Fibroblast of lung (primary cell): ENCODE data around the gene DGCR8. TPM values are rescaled to one million over a fixed set of nuclear protein-coding genes. Genes with fewer than 3 reads are reported as not detected.

Experiments used
- DNase-seq, 2 donors: peaks; one replicate each; pipeline versions ENCODE4 v3.0.0 to v3.0.0-alpha.2; 2010; ENCODE audit warnings: low read depth in 2 of 2
- H2AFZ ChIP-seq: 2 replicates; pipeline ENCODE4 v1.5.1; 2012; ENCODE audit warnings: low read length, control low read depth, inconsistent platforms
- H3K27ac ChIP-seq: 2 replicates; pipeline ENCODE4 v1.5.1; 2011; ENCODE audit warnings: low read length, control low read depth; ENCODE audit not compliant: insufficient read depth
- H3K27me3 ChIP-seq: 2 replicates; pipeline ENCODE4 v1.5.1; 2011; ENCODE audit warnings: mild to moderate bottlenecking, low read length; ENCODE audit not compliant: control insufficient read depth, insufficient read depth
- H3K36me3 ChIP-seq: 2 replicates; pipeline ENCODE4 v1.5.1; 2011; ENCODE audit warnings: low read length; ENCODE audit not compliant: control insufficient read depth, insufficient read depth
- H3K4me1 ChIP-seq: 2 replicates; pipeline ENCODE4 v1.5.1; 2011; ENCODE audit warnings: low read length; ENCODE audit not compliant: control insufficient read depth, insufficient read depth; ENCODE audit errors: extremely low read depth
- H3K4me2 ChIP-seq: 2 replicates; pipeline ENCODE4 v1.5.1; 2011; ENCODE audit warnings: low read length, control low read depth; ENCODE audit not compliant: insufficient read depth; ENCODE audit errors: extremely low read depth
- H3K4me3 ChIP-seq, 4 experiments: fragments of 200-600 bp in 1 of 4; sonication (generic) in 1 of 4; replicated peaks in 1 of 4; 2 replicates each; pipeline ENCODE4 v1.5.1; 2011 to 2016; ENCODE audit warnings: low read length in 4 of 4, low read depth in 3 of 4, mild to moderate bottlenecking in 3 of 4, control low read depth in 2 of 4, inconsistent platforms in 1 of 4, mixed read lengths in 1 of 4; ENCODE audit not compliant: insufficient read depth in 1 of 4; ENCODE audit errors: control extremely low read depth in 1 of 4
- H3K79me2 ChIP-seq: 2 replicates; pipeline ENCODE4 v1.5.1; 2012; ENCODE audit warnings: mild to moderate bottlenecking, low read length, inconsistent platforms; ENCODE audit not compliant: control insufficient read depth, insufficient read depth
- H3K9ac ChIP-seq: 2 replicates; pipeline ENCODE4 v1.5.1; 2011; ENCODE audit warnings: mild to moderate bottlenecking, low read length, control low read depth; ENCODE audit not compliant: insufficient read depth
- H3K9me3 ChIP-seq: 2 replicates; pipeline ENCODE4 v1.5.1; 2012; ENCODE audit warnings: low read depth, low read length; ENCODE audit not compliant: control insufficient read depth, insufficient read depth
- H4K20me1 ChIP-seq: 2 replicates; pipeline ENCODE4 v1.5.1; 2011; ENCODE audit warnings: low read length; ENCODE audit not compliant: control insufficient read depth, insufficient read depth; ENCODE audit errors: extremely low read depth
- EZH2 ChIP-seq: IDR thresholded peaks from 2 replicates; pipeline ENCODE4 v1.5.1; 2012; ENCODE audit warnings: low read length, control low read depth, mild to moderate bottlenecking; ENCODE audit errors: missing control alignments
- polyA plus RNA-seq, 2 donors: library from polyadenylated mRNA; depleted of rRNA in 1 of 2; stranded (reverse) in 1 of 2; unstranded in 1 of 2; fragments of >200 nt; gene quantifications; 2 replicates each; pipeline ENCODE4 v1.2.1, GENCODE V29; 2011 to 2012; ENCODE audit warnings: missing spikeins in 1 of 2
- total RNA-seq: library from RNA; depleted of rRNA; stranded (reverse); fragments of >200 nt; gene quantifications from 2 replicates; pipeline ENCODE4 v1.2.1, GENCODE V29; 2014
- TF ChIP-seq, protein P1 (sequence below), 2 donors: IDR thresholded peaks in 1 of 2; conservative IDR thresholded peaks in 1 of 2; 1 replicate in 1 of 2; 2 replicates in 1 of 2; pipeline ENCODE4 v1.5.1; 2011 to 2012; ENCODE audit warnings: low read length in 2 of 2, control low read depth in 1 of 2, inconsistent platforms in 1 of 2, low read depth in 1 of 2, mild to moderate bottlenecking in 1 of 2

The DGCR8 gene
- total and polyA plus RNA-seq, 2 donors (not counting 1 experiment from before 2014, with no cell fraction given), result 18.8 to 21.3 TPM

DNA sequence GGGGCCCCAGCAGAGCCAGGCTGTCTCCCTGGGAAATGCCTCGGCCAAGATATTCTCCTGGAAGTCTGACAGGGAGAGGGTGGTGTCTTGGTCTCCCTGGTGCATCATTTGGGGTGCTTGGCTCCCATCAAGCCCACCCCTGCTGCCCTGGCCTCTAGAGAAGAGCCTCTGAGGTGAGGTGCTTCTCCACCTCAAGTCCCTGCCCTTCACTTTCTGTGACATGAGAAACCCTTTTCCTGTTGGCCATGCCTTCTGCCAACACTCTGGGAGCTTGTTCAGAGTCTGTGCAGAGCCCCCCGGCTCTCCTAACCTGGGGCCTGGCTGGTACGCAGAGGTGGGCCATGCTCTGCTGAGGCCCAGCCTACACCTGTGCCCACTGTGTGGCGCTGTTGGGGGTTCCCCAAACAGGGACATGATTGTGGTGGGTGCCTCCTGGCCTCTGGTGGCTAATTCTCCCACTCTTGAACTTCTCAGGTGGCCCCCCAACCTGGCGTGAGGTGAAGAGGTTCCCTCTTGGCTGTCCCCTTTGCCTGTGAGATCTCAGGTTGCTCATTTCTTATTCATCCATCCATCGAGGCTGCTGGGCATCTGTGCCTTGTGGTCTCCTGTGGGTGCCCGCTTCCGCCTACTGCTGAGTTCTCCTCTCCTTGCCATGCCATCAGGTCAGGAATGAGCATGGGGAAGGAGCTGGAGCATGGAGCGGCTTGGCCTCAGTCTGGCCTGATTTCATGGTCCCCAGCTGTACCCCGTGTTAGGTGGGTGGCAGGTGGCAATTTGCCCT is 19.2 kb upstream of the DGCR8 start:
- H3K36me3 ChIP-seq, result peaks cover 8% of the 10 kb centered on the region
- H3K27ac ChIP-seq, result no peak overlapping the region
- DNase-seq, result no peak
- no peak overlapping the region for H3K4me2 ChIP-seq
- no peaks in the 10 kb centered on the region for H4K20me1 ChIP-seq
- no peaks in the 10 kb centered on the region for H3K9me3 ChIP-seq
- H3K4me3 ChIP-seq, result no peak overlapping the region
- no peak overlapping the region for H3K9ac ChIP-seq
- no peak overlapping the region for H2AFZ ChIP-seq
- TF ChIP-seq, protein P1, sequence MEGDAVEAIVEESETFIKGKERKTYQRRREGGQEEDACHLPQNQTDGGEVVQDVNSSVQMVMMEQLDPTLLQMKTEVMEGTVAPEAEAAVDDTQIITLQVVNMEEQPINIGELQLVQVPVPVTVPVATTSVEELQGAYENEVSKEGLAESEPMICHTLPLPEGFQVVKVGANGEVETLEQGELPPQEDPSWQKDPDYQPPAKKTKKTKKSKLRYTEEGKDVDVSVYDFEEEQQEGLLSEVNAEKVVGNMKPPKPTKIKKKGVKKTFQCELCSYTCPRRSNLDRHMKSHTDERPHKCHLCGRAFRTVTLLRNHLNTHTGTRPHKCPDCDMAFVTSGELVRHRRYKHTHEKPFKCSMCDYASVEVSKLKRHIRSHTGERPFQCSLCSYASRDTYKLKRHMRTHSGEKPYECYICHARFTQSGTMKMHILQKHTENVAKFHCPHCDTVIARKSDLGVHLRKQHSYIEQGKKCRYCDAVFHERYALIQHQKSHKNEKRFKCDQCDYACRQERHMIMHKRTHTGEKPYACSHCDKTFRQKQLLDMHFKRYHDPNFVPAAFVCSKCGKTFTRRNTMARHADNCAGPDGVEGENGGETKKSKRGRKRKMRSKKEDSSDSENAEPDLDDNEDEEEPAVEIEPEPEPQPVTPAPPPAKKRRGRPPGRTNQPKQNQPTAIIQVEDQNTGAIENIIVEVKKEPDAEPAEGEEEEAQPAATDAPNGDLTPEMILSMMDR (conservative IDR thresholded peaks at IDR 0.05 in 1 of 2, IDR thresholded peaks at IDR 0.05 in 1 of 2; ENCODE audit: low read depth in 1 of 2, low read length in 2 of 2), result no peak
- TF ChIP-seq EZH2, result no peak
- H3K4me1 ChIP-seq, result no peaks in the 10 kb centered on the region
- H3K79me2 ChIP-seq, result no peaks in the 10 kb centered on the region
- no peaks in the 10 kb centered on the region for H3K27me3 ChIP-seq

DNA sequence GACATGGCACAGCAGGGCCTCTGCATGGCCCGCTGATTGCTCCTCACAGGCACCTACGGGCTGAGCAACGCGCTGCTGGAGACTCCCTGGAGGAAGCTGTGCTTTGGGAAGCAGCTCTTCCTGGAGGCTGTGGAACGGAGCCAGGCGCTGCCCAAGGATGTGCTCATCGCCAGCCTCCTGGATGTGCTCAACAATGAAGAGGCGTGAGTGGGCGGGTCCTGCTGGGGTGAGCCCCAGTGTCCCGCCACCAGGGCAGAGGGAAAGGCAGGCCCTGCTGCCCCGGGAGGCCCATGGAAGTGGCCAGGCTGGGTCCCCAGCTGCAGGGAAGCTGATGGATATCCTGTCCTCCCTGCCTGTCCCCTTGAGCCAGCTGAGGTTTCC is 18.6 kb upstream of the DGCR8 start:
- Histone ChIP-seq H3K9me3 (no peaks in the 10 kb centered on the region), H3K4me1 (no peaks in the 10 kb centered on the region), H3K9ac (no peak overlapping the region), H3K36me3 (peaks cover 5% of the 10 kb centered on the region), H3K4me3 (no peak overlapping the region), H3K4me2 (no peak overlapping the region), H3K79me2 (no peaks in the 10 kb centered on the region), H4K20me1 (no peaks in the 10 kb centered on the region), H2AFZ (no peak overlapping the region), H3K27ac (no peak overlapping the region), H3K27me3 (no peaks in the 10 kb centered on the region)
- TF ChIP-seq, protein P1 (conservative IDR thresholded peaks at IDR 0.05 in 1 of 2, IDR thresholded peaks at IDR 0.05 in 1 of 2; ENCODE audit: low read depth in 1 of 2, low read length in 2 of 2), result no peak
- no peak for TF ChIP-seq EZH2
- peak; percentile 12 to 56 for DNase-seq

DNA sequence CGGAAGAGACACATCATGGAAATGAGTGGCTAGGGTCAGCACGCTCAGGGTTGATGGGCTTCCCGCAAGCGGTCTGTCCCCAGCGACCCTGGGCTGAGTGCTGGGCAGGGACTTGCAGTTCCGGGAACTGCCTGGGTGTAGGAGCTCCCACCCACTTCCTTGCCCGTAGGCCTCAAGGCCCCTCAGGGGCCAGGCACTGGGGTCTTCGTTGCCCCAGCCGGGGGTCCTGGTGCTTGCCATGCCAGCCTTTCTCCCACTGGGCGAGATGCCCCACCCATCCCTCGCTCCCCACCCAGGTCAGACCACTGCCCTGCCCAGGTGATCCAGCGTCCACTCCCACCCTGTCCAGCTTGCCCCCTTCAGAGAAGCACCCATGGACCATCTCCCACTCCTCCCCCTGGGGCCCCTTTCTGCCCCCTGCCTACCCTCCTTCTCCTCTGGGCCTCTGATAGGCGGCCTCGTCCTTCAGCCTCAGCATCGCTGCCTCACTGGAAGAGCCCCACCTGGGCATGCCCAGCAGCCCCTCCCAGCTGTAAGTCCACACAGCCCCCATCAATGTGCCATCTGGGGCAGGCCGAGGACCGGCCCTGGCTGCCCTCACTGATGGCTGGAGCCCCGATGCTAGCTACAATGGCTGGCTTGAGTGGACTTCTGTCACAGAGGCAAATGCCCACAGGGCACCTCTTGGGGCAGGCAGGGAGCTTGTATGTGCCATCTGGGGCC is 17.8 kb upstream of the DGCR8 start:
- Histone ChIP-seq H3K27me3 (no peaks in the 10 kb centered on the region), H3K9ac (no peak overlapping the region), H3K27ac (no peak overlapping the region), H3K36me3 (peaks cover 5% of the 10 kb centered on the region), H3K79me2 (no peaks in the 10 kb centered on the region), H2AFZ (no peak overlapping the region), H4K20me1 (no peaks in the 10 kb centered on the region), H3K4me1 (no peaks in the 10 kb centered on the region), H3K4me2 (no peak overlapping the region), H3K4me3 (no peak overlapping the region), H3K9me3 (no peaks in the 10 kb centered on the region)
- no peak for DNase-seq
- TF ChIP-seq EZH2, result no peak
- TF ChIP-seq, protein P1 (conservative IDR thresholded peaks at IDR 0.05 in 1 of 2, IDR thresholded peaks at IDR 0.05 in 1 of 2; ENCODE audit: low read depth in 1 of 2, low read length in 2 of 2), result no peak
